ENCODE data around the gene G3BP1.
"Not testable (repeated sequence)": the region's sequence is repeated elsewhere in the genome, so short reads cannot be mapped to it uniquely, and the experiment has no call there.

G3BP1 gene

GRCh38 chr5:151755383-151755782, 16.4 kb upstream of the G3BP1 start:
- no peak for DNase-seq (ENCODE audit: low spot score)

- DNase-seq (ENCODE audit: low spot score) = peak; percentile 19
These were observed 14.3 kb upstream of the G3BP1 start for GRCh38 chr5:151757233-151758140.

- DNase-seq (ENCODE audit: low spot score) = peak; percentile 31
These were observed 13.7 kb upstream of the G3BP1 start for GRCh38 chr5:151758141-151758429.

- peak; percentile 99 for DNase-seq (ENCODE audit: low spot score)
These were observed 13.1 kb upstream of the G3BP1 start, which contains the start of gene ATOX1 for GRCh38 chr5:151758430-151759241. ATOX1 (minus strand) TSS chr5:151758631; CDS start chr5:151758551, 80 bp downstream.

- DNase-seq (ENCODE audit: low spot score) = no peak
These were observed 7.0 kb upstream of the G3BP1 start for GRCh38 chr5:151764801-151765200.

GRCh38 chr5:151766975-151767374, 4.8 kb upstream of the G3BP1 start:
- DNase-seq (ENCODE audit: low spot score) = no peak

- DNase-seq (ENCODE audit: low spot score) = peak; percentile 77
These were observed 1.1 kb upstream of the G3BP1 start for GRCh38 chr5:151770383-151771258.

GRCh38 chr5:151772029-151772845, 483 bp downstream of the G3BP1 start:
- peak; percentile 76 for DNase-seq (ENCODE audit: low spot score)

- DNase-seq (ENCODE audit: low spot score) = peak; percentile 18
These were observed 1.2 kb downstream of the G3BP1 start for GRCh38 chr5:151772846-151773561.

- DNase-seq (ENCODE audit: low spot score) = no peak
These were observed 2.2 kb downstream of the G3BP1 start for GRCh38 chr5:151773951-151774350.

- DNase-seq (ENCODE audit: low spot score) = no peak
These were observed 3.4 kb downstream of the G3BP1 start for GRCh38 chr5:151775025-151775606.

GRCh38 chr5:151779531-151780125, 7.9 kb downstream of the G3BP1 start:
- DNase-seq (ENCODE audit: low spot score) = no peak

GRCh38 chr5:151780348-151780747, 8.6 kb downstream of the G3BP1 start:
- DNase-seq (ENCODE audit: low spot score) = no peak

GRCh38 chr5:151781201-151781600, 9.4 kb downstream of the G3BP1 start:
- DNase-seq (ENCODE audit: low spot score) = no peak

- not testable (repeated sequence) for DNase-seq (ENCODE audit: low spot score)
These were observed 11.9 kb downstream of the G3BP1 start for GRCh38 chr5:151783664-151784063.

GRCh38 chr5:151784141-151784540, 12.4 kb downstream of the G3BP1 start:
- DNase-seq (ENCODE audit: low spot score) = no peak

GRCh38 chr5:151786468-151786867, 14.7 kb downstream of the G3BP1 start:
- no peak for DNase-seq (ENCODE audit: low spot score)

- no peak for DNase-seq (ENCODE audit: low spot score)
These were observed 16.1 kb downstream of the G3BP1 start for GRCh38 chr5:151787817-151788216.

GRCh38 chr5:151793358-151793757, 21.6 kb downstream of the G3BP1 start:
- no peak for DNase-seq (ENCODE audit: low spot score)

GRCh38 chr5:151795426-151795825, 23.7 kb downstream of the G3BP1 start:
- no peak for DNase-seq (ENCODE audit: low spot score)

All from GM03348 (cell line).